GM10266 (cell line): ENCODE measurements around the gene ARMC9.

Experiments used
- DNase-seq: peaks from one replicate; pipeline ENCODE4 v3.0.0; 2012; ENCODE audit errors: extremely low spot score
- CTCF ChIP-seq: IDR thresholded peaks from 2 replicates; pipeline ENCODE4 v1.5.1; 2012; ENCODE audit warnings: mild to moderate bottlenecking, low read depth; ENCODE audit not compliant: control insufficient read depth, insufficient read depth; ENCODE audit errors: missing control alignments

Gene ARMC9

GRCh38 chr2:231391981-231392380 is 193.6 kb downstream of the ARMC9 start:
- peak; percentile 59 for DNase-seq

GRCh38 chr2:231392431-231393148 is 194.2 kb downstream of the ARMC9 start:
- DNase-seq, result no peak
- TF ChIP-seq CTCF, result no peak

More at GRCh38 chr2:231391981-231392380, 193.6 kb downstream of the ARMC9 start:
- no peak for TF ChIP-seq CTCF

GRCh38 chr2:231393149-231394131 is 195.0 kb downstream of the ARMC9 start:
- peak; percentile 40 for TF ChIP-seq CTCF
- DNase-seq, result peak; percentile 81

- TF ChIP-seq CTCF, result peak; percentile 49
- DNase-seq, result peak; percentile 89
These were observed 196.0 kb downstream of the ARMC9 start for GRCh38 chr2:231394211-231395141.

GRCh38 chr2:231395188-231396057 is 197.0 kb downstream of the ARMC9 start, which contains the start of gene B3GNT7:
Gene B3GNT7 (plus strand): TSS chr2:231395710. CDS start chr2:231395804, 94 bp downstream.
- TF ChIP-seq CTCF, result no peak
- peak; percentile 87 for DNase-seq

- TF ChIP-seq CTCF, result no peak
- DNase-seq, result peak; percentile 61
These were observed 197.8 kb downstream of the ARMC9 start for GRCh38 chr2:231396058-231396821.
